CD14-positive monocyte (primary cell): ENCODE data around the gene SMIM32. TPM values are rescaled to one million over a fixed set of nuclear protein-coding genes. Genes with fewer than 3 reads are reported as not detected.

ENCODE experiments used
- DNase-seq, 3 donors: peaks; one replicate each; pipeline ENCODE4 v3.0.0-alpha.2; 2011 to 2022
- H2AFZ ChIP-seq: 2 replicates; pipeline ENCODE4 v1.6.0; 2012; ENCODE audit warnings: mild to moderate bottlenecking, low read depth, low read length, inconsistent platforms; ENCODE audit not compliant: insufficient read depth, poor library complexity, severe bottlenecking
- H3K27ac ChIP-seq, 2 donors: 1 replicate in 1 of 2; 2 replicates in 1 of 2; pipeline ENCODE4 v1.5.1; 2012 to 2013; ENCODE audit warnings: low read length in 2 of 2, control low read depth in 1 of 2, inconsistent platforms in 1 of 2, low read depth in 1 of 2, mild to moderate bottlenecking in 1 of 2
- H3K27me3 ChIP-seq, 2 donors: one replicate each; pipeline versions ENCODE4 v1.6.0 to v1.6.1; 2011 to 2013; ENCODE audit warnings: low read length in 2 of 2; ENCODE audit not compliant: control insufficient read depth in 2 of 2, insufficient read depth in 2 of 2
- H3K36me3 ChIP-seq, 2 donors: replicated peaks in 1 of 2; 1 replicate in 1 of 2; 2 replicates in 1 of 2; pipeline versions ENCODE4 v1.5.1 to v1.6.1; 2012 to 2013; ENCODE audit warnings: low read length in 2 of 2, control low read depth in 1 of 2, inconsistent platforms in 1 of 2, mild to moderate bottlenecking in 1 of 2; ENCODE audit not compliant: insufficient read depth in 2 of 2, control insufficient read depth in 1 of 2
- H3K4me1 ChIP-seq, 2 donors: 1 replicate in 1 of 2; 2 replicates in 1 of 2; pipeline versions ENCODE4 v1.5.1 to v1.6.1; 2012 to 2013; ENCODE audit warnings: low read length in 2 of 2, control low read depth in 1 of 2, inconsistent platforms in 1 of 2, mild to moderate bottlenecking in 1 of 2, moderate library complexity in 1 of 2; ENCODE audit not compliant: insufficient read depth in 2 of 2, control insufficient read depth in 1 of 2
- H3K4me2 ChIP-seq: replicated peaks from 2 replicates; pipeline ENCODE3; 2012; ENCODE audit warnings: low read length, moderate library complexity, mild to moderate bottlenecking; ENCODE audit not compliant: poor library complexity, severe bottlenecking; ENCODE audit errors: extremely low read depth
- H3K4me3 ChIP-seq, 3 experiments: fragments of 200-600 bp in 1 of 3; sonication (generic) in 1 of 3; replicated peaks in 1 of 3; 1 replicate in 2 of 3; 2 replicates in 1 of 3; pipeline ENCODE4 v1.5.1; 2011 to 2013; ENCODE audit warnings: low read length in 3 of 3, mild to moderate bottlenecking in 3 of 3, control low read depth in 2 of 3, low read depth in 2 of 3, inconsistent platforms in 1 of 3, moderate library complexity in 1 of 3
- H3K79me2 ChIP-seq: 2 replicates; pipeline ENCODE4 v1.6.0; 2012; ENCODE audit warnings: mild to moderate bottlenecking, control low read depth, inconsistent platforms, low read length, moderate library complexity; ENCODE audit not compliant: insufficient read depth
- H3K9ac ChIP-seq: 2 replicates; pipeline ENCODE4 v1.6.0; 2017; ENCODE audit warnings: low read length, mild to moderate bottlenecking; ENCODE audit not compliant: insufficient read depth, poor library complexity, severe bottlenecking
- H3K9me3 ChIP-seq, 2 donors: replicated peaks in 1 of 2; 1 replicate in 1 of 2; 2 replicates in 1 of 2; pipeline versions ENCODE4 v1.5.1 to v1.6.1; 2012 to 2013; ENCODE audit warnings: low read length in 2 of 2, control low read depth in 1 of 2; ENCODE audit not compliant: control insufficient read depth in 1 of 2, insufficient read depth in 1 of 2
- H4K20me1 ChIP-seq: 2 replicates; pipeline ENCODE4 v1.6.0; 2012; ENCODE audit warnings: mild to moderate bottlenecking, low read length, control low read depth, moderate library complexity; ENCODE audit not compliant: insufficient read depth
- H3K27ac Mint-ChIP-seq, 7 donors: one replicate each; pipeline ENCODE4 v1.8.0; 2020; ENCODE audit warnings: mild to moderate bottlenecking in 7 of 7, mixed read lengths in 7 of 7, moderate library complexity in 6 of 7, inconsistent platforms in 2 of 7
- H3K27me3 Mint-ChIP-seq, 3 donors: one replicate each; pipeline ENCODE4 v1.8.0; 2021 to 2022; ENCODE audit warnings: low read depth in 3 of 3, mild to moderate bottlenecking in 3 of 3, mixed read lengths in 3 of 3, moderate library complexity in 3 of 3, inconsistent platforms in 1 of 3
- H3K36me3 Mint-ChIP-seq, 2 donors: one replicate each; pipeline ENCODE4 v1.8.0; 2020; ENCODE audit warnings: mixed read lengths in 2 of 2, inconsistent platforms in 1 of 2, mild to moderate bottlenecking in 1 of 2
- H3K4me1 Mint-ChIP-seq: one replicate; pipeline ENCODE4 v1.8.0; 2020; ENCODE audit warnings: mild to moderate bottlenecking, mixed read lengths
- H3K4me3 Mint-ChIP-seq, 2 donors: one replicate each; pipeline ENCODE4 v1.8.0; 2020; ENCODE audit warnings: mild to moderate bottlenecking in 2 of 2, mixed read lengths in 2 of 2, moderate library complexity in 1 of 2
- H3K9me3 Mint-ChIP-seq, 7 donors: one replicate each; pipeline ENCODE4 v1.8.0; 2020 to 2022; ENCODE audit warnings: mixed read lengths in 7 of 7, mild to moderate bottlenecking in 6 of 7, moderate library complexity in 6 of 7, inconsistent platforms in 2 of 7
- WGBS: methylation state at CpG from one replicate; pipeline ENCODE4 v1.1.5; 2013; ENCODE audit warnings: missing lambda C conversion rate; ENCODE audit not compliant: insufficient coverage; 5-methylcytosine and 5-hydroxymethylcytosine counted together
- intact Hi-C, 2 donors: fragments of 100-400 bp; cut with micrococcal nuclease; formaldehyde crosslinking; loops; one replicate each; pipeline versions ENCODE4 v1.15.0 to v1.15.1; 2023
- polyA plus RNA-seq, 3 donors: library from polyadenylated mRNA; depleted of rRNA in 1 of 3; unstranded in 2 of 3; stranded (reverse) in 1 of 3; fragments of 300-500 nt in 2 of 3; fragments of >200 nt in 1 of 3; fragmentation: Illumina TruSeq in 2 of 3; gene quantifications; 1 replicate in 2 of 3; 2 replicates in 1 of 3; pipeline ENCODE4 v1.2.3, GENCODE V29; 2012 to 2021
- TF ChIP-seq, protein P1 (sequence below): fragments of 200-600 bp; IDR thresholded peaks from one replicate; pipeline ENCODE4 v1.8.0; 2022; ENCODE audit warnings: antibody characterized with exemption, mild to moderate bottlenecking

Gene SMIM32
- polyA plus RNA-seq, 3 donors = not detected

DNA sequence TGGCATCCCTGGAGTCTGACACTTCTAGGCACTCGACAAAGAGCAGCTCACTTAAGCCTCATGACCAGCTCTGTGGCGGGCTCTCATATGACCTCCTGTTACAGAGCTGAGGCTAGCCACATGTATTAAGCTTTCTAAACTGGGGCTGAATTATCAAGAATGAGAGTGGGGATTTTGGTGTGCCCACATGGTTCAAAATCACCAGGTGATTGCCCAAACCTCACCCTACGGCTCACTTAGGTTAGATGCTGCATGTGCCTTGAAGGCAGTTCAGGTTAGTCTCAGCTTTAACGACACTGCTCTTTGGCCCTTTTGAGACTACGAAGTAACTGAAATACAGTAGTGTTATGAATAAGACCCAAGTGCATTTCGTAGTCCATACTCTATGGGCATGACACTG is 39.4 kb upstream of the SMIM32 start:
- H3K9me3 Mint-ChIP-seq = peaks cover 0 to 2% (median 0%) of the 10 kb centered on the region in 7 donors
- intact Hi-C loops = no loop called here
- no peak overlapping the region for H2AFZ ChIP-seq
- no peak for DNase-seq
- TF ChIP-seq, protein P1, sequence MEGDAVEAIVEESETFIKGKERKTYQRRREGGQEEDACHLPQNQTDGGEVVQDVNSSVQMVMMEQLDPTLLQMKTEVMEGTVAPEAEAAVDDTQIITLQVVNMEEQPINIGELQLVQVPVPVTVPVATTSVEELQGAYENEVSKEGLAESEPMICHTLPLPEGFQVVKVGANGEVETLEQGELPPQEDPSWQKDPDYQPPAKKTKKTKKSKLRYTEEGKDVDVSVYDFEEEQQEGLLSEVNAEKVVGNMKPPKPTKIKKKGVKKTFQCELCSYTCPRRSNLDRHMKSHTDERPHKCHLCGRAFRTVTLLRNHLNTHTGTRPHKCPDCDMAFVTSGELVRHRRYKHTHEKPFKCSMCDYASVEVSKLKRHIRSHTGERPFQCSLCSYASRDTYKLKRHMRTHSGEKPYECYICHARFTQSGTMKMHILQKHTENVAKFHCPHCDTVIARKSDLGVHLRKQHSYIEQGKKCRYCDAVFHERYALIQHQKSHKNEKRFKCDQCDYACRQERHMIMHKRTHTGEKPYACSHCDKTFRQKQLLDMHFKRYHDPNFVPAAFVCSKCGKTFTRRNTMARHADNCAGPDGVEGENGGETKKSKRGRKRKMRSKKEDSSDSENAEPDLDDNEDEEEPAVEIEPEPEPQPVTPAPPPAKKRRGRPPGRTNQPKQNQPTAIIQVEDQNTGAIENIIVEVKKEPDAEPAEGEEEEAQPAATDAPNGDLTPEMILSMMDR = no peak
- no peaks in the 10 kb centered on the region for H3K36me3 ChIP-seq
- no peak overlapping the region for H3K27ac ChIP-seq
- H3K27ac Mint-ChIP-seq = no peak overlapping the region
- H3K4me1 Mint-ChIP-seq = no peaks in the 10 kb centered on the region
- H3K27me3 ChIP-seq = peaks cover 0 to 3% of the 10 kb centered on the region in 2 donors
- H3K4me3 Mint-ChIP-seq = no peak overlapping the region
- H3K79me2 ChIP-seq = no peaks in the 10 kb centered on the region
- 96% methylated on average over 3 of the region's 6 CpGs for WGBS
- no peak overlapping the region for H3K4me3 ChIP-seq
- no peak overlapping the region for H3K4me2 ChIP-seq
- H3K27me3 Mint-ChIP-seq = peaks cover 11 to 24% (median 20%) of the 10 kb centered on the region in 3 donors
- H3K36me3 Mint-ChIP-seq = no peaks in the 10 kb centered on the region
- no peaks in the 10 kb centered on the region for H3K4me1 ChIP-seq
- H3K9me3 ChIP-seq = no peaks in the 10 kb centered on the region
- no peak overlapping the region for H3K9ac ChIP-seq
- no peaks in the 10 kb centered on the region for H4K20me1 ChIP-seq

DNA sequence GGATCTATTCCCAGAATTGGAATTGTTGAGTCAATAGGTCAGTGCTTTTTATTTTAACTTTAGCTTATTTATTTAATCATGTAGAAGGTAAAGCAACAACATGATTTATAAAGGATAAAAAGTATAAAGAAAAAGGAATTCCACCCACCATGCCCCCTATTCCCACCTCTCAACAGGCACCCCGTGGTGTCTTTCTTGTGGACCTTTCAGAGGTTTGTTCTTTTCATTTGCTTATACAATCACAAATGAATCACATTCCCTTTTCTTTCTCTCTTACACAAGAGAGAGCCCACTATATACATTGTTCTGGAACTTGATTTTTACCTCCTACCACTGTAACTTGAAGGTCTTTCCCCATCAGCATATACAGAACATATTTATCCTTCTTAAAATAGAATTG is 37.2 kb upstream of the SMIM32 start:
- no peak overlapping the region for H3K4me3 Mint-ChIP-seq

More for the DNA sequence above, 37.2 kb upstream of the SMIM32 start:
- Histone ChIP-seq H3K36me3 (no peaks in the 10 kb centered on the region), H3K9ac (no peak overlapping the region), H2AFZ (no peak overlapping the region), H3K27me3 (peaks cover 2 to 5% of the 10 kb centered on the region in 2 donors), H3K4me2 (no peak overlapping the region), H3K27ac (no peak overlapping the region), H3K4me1 (no peaks in the 10 kb centered on the region), H3K79me2 (no peaks in the 10 kb centered on the region), H3K9me3 (no peaks in the 10 kb centered on the region), H4K20me1 (no peaks in the 10 kb centered on the region), H3K4me3 (no peak overlapping the region)
- no peaks in the 10 kb centered on the region for H3K4me1 Mint-ChIP-seq
- peaks cover 0 to 2% (median 0%) of the 10 kb centered on the region in 7 donors for H3K9me3 Mint-ChIP-seq
- H3K36me3 Mint-ChIP-seq = no peaks in the 10 kb centered on the region
- intact Hi-C loops = no loop called here
- H3K27ac Mint-ChIP-seq = no peak overlapping the region
- TF ChIP-seq, protein P1 = no peak
- H3K27me3 Mint-ChIP-seq = peaks cover 11 to 24% (median 21%) of the 10 kb centered on the region in 3 donors
- 50% methylated on average over 1 of the region's 1 CpG for WGBS
- no peak for DNase-seq
